NCI-H2227 (cell line): ENCODE data around the gene PAX2.

Experiments
- DNase-seq: peaks from one replicate; lab custom pipeline; 2025; ENCODE audit not compliant: unreplicated experiment; lab: John Stamatoyannopoulos, UW

The PAX2 gene

GRCh38 chr10:100784126-100784525 lies 38.7 kb downstream of the PAX2 start:
- no peak for DNase-seq

- DNase-seq, result no peak
Measured at GRCh38 chr10:100786591-100786990, 41.2 kb downstream of the PAX2 start.

- DNase-seq, result no peak
Measured at GRCh38 chr10:100788002-100788903, 42.9 kb downstream of the PAX2 start.

- no peak for DNase-seq
Measured at GRCh38 chr10:100790761-100791208, 45.4 kb downstream of the PAX2 start.

- no peak for DNase-seq
Measured at GRCh38 chr10:100791369-100792058, 46.1 kb downstream of the PAX2 start.

- no peak for DNase-seq
Measured at GRCh38 chr10:100792574-100792973, 47.2 kb downstream of the PAX2 start.

GRCh38 chr10:100793055-100793454 lies 47.7 kb downstream of the PAX2 start:
- no peak for DNase-seq

- DNase-seq, result no peak
Measured at GRCh38 chr10:100799881-100800280, 54.5 kb downstream of the PAX2 start.

- DNase-seq, result no peak
Measured at GRCh38 chr10:100800931-100801330, 55.5 kb downstream of the PAX2 start.

GRCh38 chr10:100802196-100802595 lies 56.8 kb downstream of the PAX2 start:
- DNase-seq, result no peak

- DNase-seq, result no peak
Measured at GRCh38 chr10:100802607-100803006, 57.2 kb downstream of the PAX2 start.

- DNase-seq, result no peak
Measured at GRCh38 chr10:100803492-100803891, 58.1 kb downstream of the PAX2 start.

GRCh38 chr10:100803908-100804307 lies 58.5 kb downstream of the PAX2 start:
- DNase-seq, result no peak

- no peak for DNase-seq
Measured at GRCh38 chr10:100805543-100806355, 60.4 kb downstream of the PAX2 start.

- no peak for DNase-seq
Measured at GRCh38 chr10:100806356-100806645, 60.9 kb downstream of the PAX2 start.

GRCh38 chr10:100807241-100807951 lies 62.0 kb downstream of the PAX2 start:
- DNase-seq, result no peak

GRCh38 chr10:100808876-100809275 lies 63.5 kb downstream of the PAX2 start:
- DNase-seq, result no peak

GRCh38 chr10:100810091-100810834 lies 64.9 kb downstream of the PAX2 start:
- no peak for DNase-seq

GRCh38 chr10:100810835-100811116 lies 65.4 kb downstream of the PAX2 start:
- no peak for DNase-seq

- DNase-seq, result no peak
Measured at GRCh38 chr10:100811261-100811660, 65.9 kb downstream of the PAX2 start.
